ENCODE measurements around the gene NLN.

NLN gene

DNA sequence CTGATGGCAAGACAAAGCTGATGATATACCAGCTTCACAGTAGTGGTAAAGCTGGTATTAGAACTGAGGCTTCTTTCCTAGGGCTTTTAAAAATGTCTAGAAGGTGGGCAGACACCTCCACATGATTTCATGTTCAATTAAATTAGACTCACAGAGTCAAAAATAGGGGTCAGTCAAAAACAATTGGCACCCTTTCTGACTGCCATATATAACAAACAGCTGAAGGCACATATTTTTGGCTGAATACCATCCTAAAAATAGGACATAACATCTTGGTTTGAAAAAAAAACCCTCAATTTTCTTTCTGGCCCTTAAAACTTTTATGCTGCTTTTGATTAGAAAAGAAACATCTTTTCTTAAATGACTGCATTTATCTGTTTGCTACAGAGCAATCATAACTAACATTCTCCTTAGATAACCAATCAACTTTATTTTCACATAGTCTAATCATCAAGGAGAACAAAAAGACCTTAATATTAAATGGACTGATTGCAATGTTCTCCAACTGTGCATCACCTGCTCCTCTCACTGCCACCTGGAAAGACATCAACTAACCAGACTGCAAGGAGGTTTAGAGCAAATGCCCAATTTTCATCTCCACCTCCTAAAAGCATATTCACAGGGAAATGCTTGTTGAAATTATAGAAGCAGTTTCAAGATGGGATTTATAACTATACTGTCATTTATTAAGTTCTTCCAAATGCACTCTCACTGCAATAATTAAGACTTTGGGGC lies 3.3 kb upstream of the NLN start:
- no peak for TF ChIP-seq CSDC2 (CRISPR knock-in tag; IDR thresholded peaks at IDR 0.05)
- TF ChIP-seq ZFP30 (CRISPR knock-in tag; IDR thresholded peaks at IDR 0.05), result no peak
- TF ChIP-seq TCF4 (CRISPR knock-in tag; IDR thresholded peaks at IDR 0.05; ENCODE audit: borderline replicate concordance), result no peak
- no peak for TF ChIP-seq TOX (CRISPR knock-in tag; IDR thresholded peaks at IDR 0.05; ENCODE audit: borderline replicate concordance)
- TF ChIP-seq, protein P1, sequence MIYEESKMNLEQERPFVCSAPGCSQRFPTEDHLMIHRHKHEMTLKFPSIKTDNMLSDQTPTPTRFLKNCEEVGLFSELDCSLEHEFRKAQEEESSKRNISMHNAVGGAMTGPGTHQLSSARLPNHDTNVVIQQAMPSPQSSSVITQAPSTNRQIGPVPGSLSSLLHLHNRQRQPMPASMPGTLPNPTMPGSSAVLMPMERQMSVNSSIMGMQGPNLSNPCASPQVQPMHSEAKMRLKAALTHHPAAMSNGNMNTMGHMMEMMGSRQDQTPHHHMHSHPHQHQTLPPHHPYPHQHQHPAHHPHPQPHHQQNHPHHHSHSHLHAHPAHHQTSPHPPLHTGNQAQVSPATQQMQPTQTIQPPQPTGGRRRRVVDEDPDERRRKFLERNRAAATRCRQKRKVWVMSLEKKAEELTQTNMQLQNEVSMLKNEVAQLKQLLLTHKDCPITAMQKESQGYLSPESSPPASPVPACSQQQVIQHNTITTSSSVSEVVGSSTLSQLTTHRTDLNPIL (CRISPR knock-in tag; IDR thresholded peaks at IDR 0.05; ENCODE audit: low read depth), result no peak
- TF ChIP-seq ZNF70 (CRISPR knock-in tag; IDR thresholded peaks at IDR 0.05), result no peak
- TF ChIP-seq, protein P2, sequence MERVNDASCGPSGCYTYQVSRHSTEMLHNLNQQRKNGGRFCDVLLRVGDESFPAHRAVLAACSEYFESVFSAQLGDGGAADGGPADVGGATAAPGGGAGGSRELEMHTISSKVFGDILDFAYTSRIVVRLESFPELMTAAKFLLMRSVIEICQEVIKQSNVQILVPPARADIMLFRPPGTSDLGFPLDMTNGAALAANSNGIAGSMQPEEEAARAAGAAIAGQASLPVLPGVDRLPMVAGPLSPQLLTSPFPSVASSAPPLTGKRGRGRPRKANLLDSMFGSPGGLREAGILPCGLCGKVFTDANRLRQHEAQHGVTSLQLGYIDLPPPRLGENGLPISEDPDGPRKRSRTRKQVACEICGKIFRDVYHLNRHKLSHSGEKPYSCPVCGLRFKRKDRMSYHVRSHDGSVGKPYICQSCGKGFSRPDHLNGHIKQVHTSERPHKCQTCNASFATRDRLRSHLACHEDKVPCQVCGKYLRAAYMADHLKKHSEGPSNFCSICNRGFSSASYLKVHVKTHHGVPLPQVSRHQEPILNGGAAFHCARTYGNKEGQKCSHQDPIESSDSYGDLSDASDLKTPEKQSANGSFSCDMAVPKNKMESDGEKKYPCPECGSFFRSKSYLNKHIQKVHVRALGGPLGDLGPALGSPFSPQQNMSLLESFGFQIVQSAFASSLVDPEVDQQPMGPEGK (CRISPR knock-in tag; IDR thresholded peaks at IDR 0.05; ENCODE audit: borderline replicate concordance), result no peak
- TF ChIP-seq, protein P3, sequence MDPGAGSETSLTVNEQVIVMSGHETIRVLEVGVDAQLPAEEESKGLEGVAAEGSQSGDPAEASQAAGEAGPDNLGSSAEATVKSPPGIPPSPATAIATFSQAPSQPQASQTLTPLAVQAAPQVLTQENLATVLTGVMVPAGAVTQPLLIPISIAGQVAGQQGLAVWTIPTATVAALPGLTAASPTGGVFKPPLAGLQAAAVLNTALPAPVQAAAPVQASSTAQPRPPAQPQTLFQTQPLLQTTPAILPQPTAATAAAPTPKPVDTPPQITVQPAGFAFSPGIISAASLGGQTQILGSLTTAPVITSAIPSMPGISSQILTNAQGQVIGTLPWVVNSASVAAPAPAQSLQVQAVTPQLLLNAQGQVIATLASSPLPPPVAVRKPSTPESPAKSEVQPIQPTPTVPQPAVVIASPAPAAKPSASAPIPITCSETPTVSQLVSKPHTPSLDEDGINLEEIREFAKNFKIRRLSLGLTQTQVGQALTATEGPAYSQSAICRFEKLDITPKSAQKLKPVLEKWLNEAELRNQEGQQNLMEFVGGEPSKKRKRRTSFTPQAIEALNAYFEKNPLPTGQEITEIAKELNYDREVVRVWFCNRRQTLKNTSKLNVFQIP (CRISPR knock-in tag; IDR thresholded peaks at IDR 0.05; ENCODE audit: borderline replicate concordance, low read depth), result no peak
- no peak for TF ChIP-seq ZFP3 (CRISPR knock-in tag; IDR thresholded peaks at IDR 0.05)
- TF ChIP-seq SNAI2 (CRISPR knock-in tag; IDR thresholded peaks at IDR 0.05), result no peak
- no peak for TF ChIP-seq BACH2 (CRISPR knock-in tag; IDR thresholded peaks at IDR 0.05; ENCODE audit: borderline replicate concordance)
- TF ChIP-seq ISL1 (CRISPR knock-in tag; IDR thresholded peaks at IDR 0.05), result no peak
- no peak for TF ChIP-seq ESRRG (CRISPR knock-in tag; IDR thresholded peaks at IDR 0.05)
- no peak for TF ChIP-seq RARB (CRISPR knock-in tag; IDR thresholded peaks at IDR 0.05)
- no peak for TF ChIP-seq ZNF565 (CRISPR knock-in tag; conservative IDR thresholded peaks at IDR 0.05; ENCODE audit: low read depth)
- TF ChIP-seq, protein P4, sequence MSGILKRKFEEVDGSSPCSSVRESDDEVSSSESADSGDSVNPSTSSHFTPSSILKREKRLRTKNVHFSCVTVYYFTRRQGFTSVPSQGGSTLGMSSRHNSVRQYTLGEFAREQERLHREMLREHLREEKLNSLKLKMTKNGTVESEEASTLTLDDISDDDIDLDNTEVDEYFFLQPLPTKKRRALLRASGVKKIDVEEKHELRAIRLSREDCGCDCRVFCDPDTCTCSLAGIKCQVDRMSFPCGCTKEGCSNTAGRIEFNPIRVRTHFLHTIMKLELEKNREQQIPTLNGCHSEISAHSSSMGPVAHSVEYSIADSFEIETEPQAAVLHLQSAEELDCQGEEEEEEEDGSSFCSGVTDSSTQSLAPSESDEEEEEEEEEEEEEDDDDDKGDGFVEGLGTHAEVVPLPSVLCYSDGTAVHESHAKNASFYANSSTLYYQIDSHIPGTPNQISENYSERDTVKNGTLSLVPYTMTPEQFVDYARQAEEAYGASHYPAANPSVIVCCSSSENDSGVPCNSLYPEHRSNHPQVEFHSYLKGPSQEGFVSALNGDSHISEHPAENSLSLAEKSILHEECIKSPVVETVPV (CRISPR knock-in tag; IDR thresholded peaks at IDR 0.05), result no peak
- TF ChIP-seq OSR1 (CRISPR knock-in tag; IDR thresholded peaks at IDR 0.05), result no peak
- no peak for TF ChIP-seq ZNF8 (CRISPR knock-in tag; IDR thresholded peaks at IDR 0.05)
- no peak for TF ChIP-seq ARNTL (CRISPR knock-in tag; IDR thresholded peaks at IDR 0.05; ENCODE audit: borderline replicate concordance, low read depth)
- no peak for ATAC-seq

DNA sequence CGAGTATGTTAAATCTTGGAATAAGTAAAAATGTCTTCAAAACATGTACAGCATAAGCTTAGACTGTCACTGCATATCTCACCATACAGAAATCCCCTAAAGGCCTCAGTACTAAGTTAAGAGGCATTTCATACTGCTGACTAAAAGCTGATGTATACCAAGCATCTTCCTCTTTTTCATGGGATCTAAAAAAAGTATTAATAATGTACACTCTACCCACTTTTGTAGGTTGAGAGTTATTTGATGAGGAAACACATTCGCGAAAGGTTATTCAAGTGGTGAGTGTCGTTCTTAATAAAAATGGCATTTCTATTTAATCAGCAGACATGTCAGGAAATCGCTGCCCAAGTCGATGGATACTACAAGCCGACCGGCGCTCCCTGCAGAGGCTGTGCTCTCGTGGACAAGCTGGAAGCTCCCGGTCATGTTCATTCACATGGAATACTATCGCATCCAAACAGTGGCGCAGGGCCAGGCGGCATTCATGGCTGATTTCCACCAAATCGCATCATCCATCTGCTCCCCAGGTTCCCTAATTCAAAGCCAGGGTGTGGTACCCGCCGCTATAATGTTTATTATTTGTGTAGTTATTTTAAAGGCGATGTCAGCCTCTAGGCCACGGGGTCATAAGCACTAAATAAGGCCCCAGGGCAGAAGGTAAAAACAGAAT lies 820 bp upstream of the NLN start:
- TF ChIP-seq PPARA (CRISPR knock-in tag; IDR thresholded peaks at IDR 0.05; ENCODE audit: borderline replicate concordance), result no peak
- no peak for TF ChIP-seq ZNF8 (CRISPR knock-in tag; IDR thresholded peaks at IDR 0.05)
- no peak for TF ChIP-seq SNAI2 (CRISPR knock-in tag; IDR thresholded peaks at IDR 0.05)
- TF ChIP-seq, protein P4 (CRISPR knock-in tag; IDR thresholded peaks at IDR 0.05), result no peak
- no peak for TF ChIP-seq ARNTL (CRISPR knock-in tag; IDR thresholded peaks at IDR 0.05; ENCODE audit: borderline replicate concordance, low read depth)
- no peak for TF ChIP-seq ZFP3 (CRISPR knock-in tag; IDR thresholded peaks at IDR 0.05)
- TF ChIP-seq ESRRG (CRISPR knock-in tag; IDR thresholded peaks at IDR 0.05), result no peak
- TF ChIP-seq ZFP30 (CRISPR knock-in tag; IDR thresholded peaks at IDR 0.05), result no peak
- no peak for TF ChIP-seq TOX (CRISPR knock-in tag; IDR thresholded peaks at IDR 0.05; ENCODE audit: borderline replicate concordance)
- TF ChIP-seq CSDC2 (CRISPR knock-in tag; IDR thresholded peaks at IDR 0.05), result no peak
- TF ChIP-seq BACH2 (CRISPR knock-in tag; IDR thresholded peaks at IDR 0.05; ENCODE audit: borderline replicate concordance), result no peak
- no peak for TF ChIP-seq ISL1 (CRISPR knock-in tag; IDR thresholded peaks at IDR 0.05)
- no peak for TF ChIP-seq GLIS3 (CRISPR knock-in tag; IDR thresholded peaks at IDR 0.05)
- TF ChIP-seq, protein P3 (CRISPR knock-in tag; IDR thresholded peaks at IDR 0.05; ENCODE audit: borderline replicate concordance, low read depth), result no peak
- TF ChIP-seq RARB (CRISPR knock-in tag; IDR thresholded peaks at IDR 0.05), result no peak
- no peak for TF ChIP-seq ZC3H10 (CRISPR knock-in tag; IDR thresholded peaks at IDR 0.05)
- TF ChIP-seq TCF4 (CRISPR knock-in tag; IDR thresholded peaks at IDR 0.05; ENCODE audit: borderline replicate concordance), result no peak; the same call in 1 of the 2 replicates
- TF ChIP-seq, protein P1 (CRISPR knock-in tag; IDR thresholded peaks at IDR 0.05; ENCODE audit: low read depth), result no peak
- peak; percentile 70 for ATAC-seq
